Activated T-helper 17 cell treated with anti-CD3 and anti-CD28 coated beads, Interleukin-2, amount 50 U/mL, for 72 hours (primary cell): ENCODE measurements around the gene SLC19A1. TPM values are rescaled to one million over a fixed set of nuclear protein-coding genes. Genes with fewer than 3 reads are reported as not detected.

ENCODE experiments used
- ATAC-seq: fragments of 150-1000 bp; cut with Tn5 transposase; replicated peaks from 2 replicates; pipeline ENCODE4 v1.10.0; 2021; ENCODE audit warnings: mild to moderate bottlenecking, moderate library complexity
- H3K27ac Mint-ChIP-seq: one replicate; pipeline ENCODE4 v1.8.0; 2022; ENCODE audit warnings: mixed read lengths
- H3K27me3 Mint-ChIP-seq: one replicate; pipeline ENCODE4 v1.8.0; 2022; ENCODE audit warnings: mixed read lengths
- H3K36me3 Mint-ChIP-seq: one replicate; pipeline ENCODE4 v1.8.0; 2022; ENCODE audit warnings: low read depth, mild to moderate bottlenecking, mixed read lengths
- H3K4me1 Mint-ChIP-seq: one replicate; pipeline ENCODE4 v1.8.0; 2022; ENCODE audit warnings: mixed read lengths
- H3K4me3 Mint-ChIP-seq: one replicate; pipeline ENCODE4 v1.8.0; 2022; ENCODE audit warnings: mild to moderate bottlenecking, mixed read lengths
- H3K9me3 Mint-ChIP-seq: one replicate; pipeline ENCODE4 v1.8.0; 2022; ENCODE audit warnings: mixed read lengths
- total RNA-seq, 2 donors: library from RNA; stranded (reverse); gene quantifications; one replicate each; pipeline ENCODE4 v1.2.3, GENCODE V29; 2022

SLC19A1 gene
- total RNA-seq, 2 donors from 2014 or later: 41.4 to 82.2 TPM

GRCh38 chr21:45580181-45580575, 37.9 kb upstream of the SLC19A1 start:
- Mint-ChIP-seq H3K4me1 (no peaks in the 10 kb centered on the region), H3K27me3 (no peaks in the 10 kb centered on the region)

GRCh38 chr21:45579383-45580180, 37.3 kb upstream of the SLC19A1 start:
- Mint-ChIP-seq H3K9me3 (no peaks in the 10 kb centered on the region), H3K27me3 (no peaks in the 10 kb centered on the region), H3K36me3 (no peaks in the 10 kb centered on the region), H3K4me3 (no peak overlapping the region), H3K27ac (no peak overlapping the region), H3K4me1 (no peaks in the 10 kb centered on the region)
- no peak for ATAC-seq

More at GRCh38 chr21:45580181-45580575, 37.9 kb upstream of the SLC19A1 start:
- Mint-ChIP-seq H3K27ac (no peak overlapping the region), H3K36me3 (no peaks in the 10 kb centered on the region), H3K4me3 (no peak overlapping the region), H3K9me3 (no peaks in the 10 kb centered on the region)
- no peak for ATAC-seq

- Mint-ChIP-seq H3K27ac (no peak overlapping the region), H3K4me1 (no peaks in the 10 kb centered on the region), H3K36me3 (no peaks in the 10 kb centered on the region), H3K9me3 (no peaks in the 10 kb centered on the region), H3K27me3 (no peaks in the 10 kb centered on the region), H3K4me3 (no peak overlapping the region)
- no peak for ATAC-seq
These were observed 36.7 kb upstream of the SLC19A1 start for GRCh38 chr21:45578811-45579381.

- no peaks in the 10 kb centered on the region for H3K36me3 Mint-ChIP-seq
- no peaks in the 10 kb centered on the region for H3K9me3 Mint-ChIP-seq
- no peaks in the 10 kb centered on the region for H3K27me3 Mint-ChIP-seq
- no peak overlapping the region for H3K27ac Mint-ChIP-seq
- H3K4me3 Mint-ChIP-seq: no peak overlapping the region
- ATAC-seq: no peak
- H3K4me1 Mint-ChIP-seq: no peaks in the 10 kb centered on the region
These were observed 36.0 kb upstream of the SLC19A1 start for GRCh38 chr21:45578176-45578801.

GRCh38 chr21:45577801-45578175, 35.5 kb upstream of the SLC19A1 start:
- Mint-ChIP-seq H3K4me1 (no peaks in the 10 kb centered on the region), H3K9me3 (no peaks in the 10 kb centered on the region), H3K27ac (no peak overlapping the region), H3K36me3 (no peaks in the 10 kb centered on the region), H3K27me3 (no peaks in the 10 kb centered on the region), H3K4me3 (no peak overlapping the region)
- no peak for ATAC-seq

- no peaks in the 10 kb centered on the region for H3K9me3 Mint-ChIP-seq
- H3K36me3 Mint-ChIP-seq: no peaks in the 10 kb centered on the region
- H3K4me1 Mint-ChIP-seq: no peaks in the 10 kb centered on the region
- no peak overlapping the region for H3K27ac Mint-ChIP-seq
- no peak for ATAC-seq
- H3K4me3 Mint-ChIP-seq: no peak overlapping the region
- no peaks in the 10 kb centered on the region for H3K27me3 Mint-ChIP-seq
These were observed 34.8 kb upstream of the SLC19A1 start for GRCh38 chr21:45576838-45577737.

- Mint-ChIP-seq H3K36me3 (no peaks in the 10 kb centered on the region), H3K27me3 (no peaks in the 10 kb centered on the region), H3K4me1 (no peaks in the 10 kb centered on the region), H3K27ac (no peak overlapping the region), H3K9me3 (no peaks in the 10 kb centered on the region), H3K4me3 (no peak overlapping the region)
- no peak for ATAC-seq
These were observed 34.0 kb upstream of the SLC19A1 start for GRCh38 chr21:45575993-45576837.

- no peaks in the 10 kb centered on the region for H3K36me3 Mint-ChIP-seq
- H3K27ac Mint-ChIP-seq: no peak overlapping the region
- no peaks in the 10 kb centered on the region for H3K4me1 Mint-ChIP-seq
- H3K4me3 Mint-ChIP-seq: no peak overlapping the region
- no peaks in the 10 kb centered on the region for H3K9me3 Mint-ChIP-seq
- H3K27me3 Mint-ChIP-seq: no peaks in the 10 kb centered on the region
- ATAC-seq: no peak
These were observed 33.2 kb upstream of the SLC19A1 start for GRCh38 chr21:45575304-45575992.

GRCh38 chr21:45574691-45575090, 32.5 kb upstream of the SLC19A1 start:
- Mint-ChIP-seq H3K27me3 (no peaks in the 10 kb centered on the region), H3K9me3 (no peaks in the 10 kb centered on the region), H3K4me1 (no peaks in the 10 kb centered on the region), H3K4me3 (no peak overlapping the region), H3K36me3 (no peaks in the 10 kb centered on the region), H3K27ac (no peak overlapping the region)
- no peak for ATAC-seq

- H3K27me3 Mint-ChIP-seq: no peaks in the 10 kb centered on the region
- no peak for ATAC-seq
- H3K4me3 Mint-ChIP-seq: no peak overlapping the region
- no peaks in the 10 kb centered on the region for H3K36me3 Mint-ChIP-seq
- H3K4me1 Mint-ChIP-seq: no peaks in the 10 kb centered on the region
- H3K9me3 Mint-ChIP-seq: no peaks in the 10 kb centered on the region
- no peak overlapping the region for H3K27ac Mint-ChIP-seq
These were observed 31.9 kb upstream of the SLC19A1 start for GRCh38 chr21:45574081-45574501.

GRCh38 chr21:45573452-45574035, 31.3 kb upstream of the SLC19A1 start:
- Mint-ChIP-seq H3K27ac (no peak overlapping the region), H3K9me3 (no peaks in the 10 kb centered on the region), H3K36me3 (no peaks in the 10 kb centered on the region), H3K4me3 (no peak overlapping the region), H3K4me1 (no peaks in the 10 kb centered on the region), H3K27me3 (no peaks in the 10 kb centered on the region)
- no peak for ATAC-seq

- Mint-ChIP-seq H3K27ac (no peak overlapping the region), H3K4me1 (no peaks in the 10 kb centered on the region), H3K27me3 (no peaks in the 10 kb centered on the region), H3K4me3 (no peak overlapping the region), H3K36me3 (no peaks in the 10 kb centered on the region), H3K9me3 (no peaks in the 10 kb centered on the region)
- ATAC-seq: no peak
These were observed 30.7 kb upstream of the SLC19A1 start for GRCh38 chr21:45572783-45573451.
